Activated T-cell treated with anti-CD3 and anti-CD28 coated beads for 48 hours (primary cell): ENCODE results near the gene RTP4.
"Not testable (repeated sequence)": the region's sequence is repeated elsewhere in the genome, so short reads cannot be mapped to it uniquely, and the experiment has no call there.

ENCODE experiments used
- DNase-seq: peaks from one replicate; pipeline ENCODE4 v3.0.0-alpha.2; 2020; ENCODE audit warnings: low read depth

RTP4 gene

GRCh38 chr3:187370051-187370450, 1.9 kb downstream of the RTP4 start:
- no peak for DNase-seq

- no peak for DNase-seq
These were observed 7.4 kb downstream of the RTP4 start for GRCh38 chr3:187375581-187375980.

GRCh38 chr3:187377842-187378241, 9.7 kb downstream of the RTP4 start:
- no peak for DNase-seq

- no peak for DNase-seq
These were observed 14.5 kb downstream of the RTP4 start for GRCh38 chr3:187382609-187383151.

GRCh38 chr3:187383246-187383645, 15.1 kb downstream of the RTP4 start:
- no peak for DNase-seq

GRCh38 chr3:187385296-187385695, 17.1 kb downstream of the RTP4 start:
- DNase-seq, result no peak

GRCh38 chr3:187396661-187397060, 28.5 kb downstream of the RTP4 start:
- no peak for DNase-seq

- DNase-seq, result no peak
These were observed 30.8 kb downstream of the RTP4 start for GRCh38 chr3:187398955-187399354.

- no peak for DNase-seq
These were observed 32.6 kb downstream of the RTP4 start for GRCh38 chr3:187400756-187401155.

GRCh38 chr3:187401856-187402255, 33.7 kb downstream of the RTP4 start:
- no peak for DNase-seq

- DNase-seq, result no peak
These were observed 35.6 kb downstream of the RTP4 start for GRCh38 chr3:187403768-187404288.

GRCh38 chr3:187406927-187407326, 38.7 kb downstream of the RTP4 start:
- no peak for DNase-seq

- not testable (repeated sequence) for DNase-seq
These were observed 44.0 kb downstream of the RTP4 start for GRCh38 chr3:187411991-187412781.
